Peyer's patch (tissue), 4 donors: ENCODE measurements around the gene ASB1.

Source experiments
- POLR2A ChIP-seq, 2 donors: fragments of 450-650 bp; IDR thresholded peaks; one replicate each; pipeline ENCODE4 v1.5.1; 2017; ENCODE audit warnings: antibody characterized with exemption in 2 of 2, mild to moderate bottlenecking in 2 of 2, moderate library complexity in 2 of 2
- TF ChIP-seq, protein P1 (sequence below), 6 experiments: fragments of 450-650 bp in 4 of 6; fragments of 200-600 bp in 2 of 6; sonication (generic) in 1 of 6; IDR thresholded peaks; one replicate each; pipeline ENCODE4 v1.5.1; 2017 to 2019; ENCODE audit warnings: antibody characterized with exemption in 6 of 6, mild to moderate bottlenecking in 3 of 6, moderate library complexity in 1 of 6

DNA sequence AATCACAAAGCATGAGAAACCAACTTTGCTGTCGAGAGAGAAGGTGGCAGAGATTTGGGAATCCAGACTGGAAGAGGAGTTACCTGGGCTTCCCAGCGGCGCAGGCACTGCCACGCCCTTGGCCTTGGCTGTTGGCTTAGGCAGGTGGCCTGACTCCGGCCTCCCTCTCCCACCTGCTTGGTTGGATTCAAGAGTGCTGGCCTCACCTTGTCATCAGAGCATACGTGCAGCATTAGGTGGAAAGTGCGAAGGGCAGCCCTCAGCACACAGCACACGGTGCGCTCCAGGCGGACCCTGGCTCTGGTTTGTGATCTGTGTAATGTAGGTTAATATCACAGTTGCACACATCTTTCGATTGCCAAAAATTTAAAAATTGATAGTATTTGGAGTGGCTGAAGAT is 19.2 kb upstream of the ASB1 start:
- TF ChIP-seq, protein P1, sequence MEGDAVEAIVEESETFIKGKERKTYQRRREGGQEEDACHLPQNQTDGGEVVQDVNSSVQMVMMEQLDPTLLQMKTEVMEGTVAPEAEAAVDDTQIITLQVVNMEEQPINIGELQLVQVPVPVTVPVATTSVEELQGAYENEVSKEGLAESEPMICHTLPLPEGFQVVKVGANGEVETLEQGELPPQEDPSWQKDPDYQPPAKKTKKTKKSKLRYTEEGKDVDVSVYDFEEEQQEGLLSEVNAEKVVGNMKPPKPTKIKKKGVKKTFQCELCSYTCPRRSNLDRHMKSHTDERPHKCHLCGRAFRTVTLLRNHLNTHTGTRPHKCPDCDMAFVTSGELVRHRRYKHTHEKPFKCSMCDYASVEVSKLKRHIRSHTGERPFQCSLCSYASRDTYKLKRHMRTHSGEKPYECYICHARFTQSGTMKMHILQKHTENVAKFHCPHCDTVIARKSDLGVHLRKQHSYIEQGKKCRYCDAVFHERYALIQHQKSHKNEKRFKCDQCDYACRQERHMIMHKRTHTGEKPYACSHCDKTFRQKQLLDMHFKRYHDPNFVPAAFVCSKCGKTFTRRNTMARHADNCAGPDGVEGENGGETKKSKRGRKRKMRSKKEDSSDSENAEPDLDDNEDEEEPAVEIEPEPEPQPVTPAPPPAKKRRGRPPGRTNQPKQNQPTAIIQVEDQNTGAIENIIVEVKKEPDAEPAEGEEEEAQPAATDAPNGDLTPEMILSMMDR (IDR thresholded peaks at IDR 0.05): no peak
- no peak for TF ChIP-seq POLR2A (IDR thresholded peaks at IDR 0.05)
